HepG2 (cell line): ENCODE results near the gene NBEA. TPM values are rescaled to one million over a fixed set of nuclear protein-coding genes. Genes with fewer than 3 reads are reported as not detected.

Experiments used
- EEA1 ChIP-seq: sonication (generic); formaldehyde crosslinking; IDR thresholded peaks from 2 replicates; pipeline ENCODE4 v1.5.1; 2020; ENCODE audit warnings: mild to moderate bottlenecking, missing genetic modification reagents, borderline replicate concordance
- FOXP1 ChIP-seq, 2 experiments: fragments of 450-650 bp in 1 of 2; IDR thresholded peaks; 2 replicates each; pipeline ENCODE4 v1.6.1; 2017 to 2018; ENCODE audit warnings: antibody characterized with exemption in 1 of 2
- GLI4 ChIP-seq: sonication (generic); formaldehyde crosslinking; IDR thresholded peaks from 2 replicates; pipeline ENCODE4 v1.5.1; 2020; ENCODE audit warnings: missing genetic modification reagents, mild to moderate bottlenecking, moderate library complexity, borderline replicate concordance
- HMGA1 ChIP-seq: sonication (generic); formaldehyde crosslinking; conservative IDR thresholded peaks from 2 replicates; pipeline ENCODE4 v1.4.0; 2020; ENCODE audit warnings: missing genetic modification reagents
- MTF2 ChIP-seq: sonication (generic); formaldehyde crosslinking; IDR thresholded peaks from 2 replicates; pipeline ENCODE4 v1.5.0; 2020; ENCODE audit warnings: missing genetic modification reagents, borderline replicate concordance
- NFKB2 ChIP-seq: sonication (generic); formaldehyde crosslinking; IDR thresholded peaks from 2 replicates; pipeline ENCODE4 v1.4.0; 2020; ENCODE audit warnings: missing genetic modification reagents, borderline replicate concordance
- POLR2AphosphoS5 ChIP-seq: IDR thresholded peaks from 2 replicates; pipeline ENCODE4 v1.6.1; 2012; ENCODE audit warnings: low read depth, low read length
- RBAK ChIP-seq: sonication (generic); formaldehyde crosslinking; IDR thresholded peaks from 2 replicates; pipeline ENCODE4 v1.5.1; 2020; ENCODE audit warnings: mild to moderate bottlenecking, missing genetic modification reagents
- SOX13 ChIP-seq, 3 experiments: fragments of 450-650 bp in 1 of 3; sonication (generic) in 1 of 3; formaldehyde crosslinking in 1 of 3; IDR thresholded peaks in 2 of 3; conservative IDR thresholded peaks in 1 of 3; 2 replicates each; pipeline versions ENCODE4 v1.5.0 to v1.6.1; 2016 to 2020; ENCODE audit warnings: antibody characterized with exemption in 1 of 3, mild to moderate bottlenecking in 1 of 3, missing compliant biosample characterization in 1 of 3, missing genetic modification reagents in 1 of 3, moderate library complexity in 1 of 3
- TEAD3 ChIP-seq: optimal IDR thresholded peaks from 2 replicates; pipeline ENCODE3; 2016; ENCODE audit warnings: borderline replicate concordance
- THYN1 ChIP-seq: sonication (generic); formaldehyde crosslinking; IDR thresholded peaks from 2 replicates; pipeline ENCODE4 v1.8.1; 2023; ENCODE audit warnings: low read depth, mild to moderate bottlenecking, moderate library complexity, missing genetic modification reagents, borderline replicate concordance
- ZNF484 ChIP-seq: sonication (generic); formaldehyde crosslinking; IDR thresholded peaks from 2 replicates; pipeline ENCODE4 v1.5.1; 2020; ENCODE audit warnings: mild to moderate bottlenecking, low read depth, missing genetic modification reagents, borderline replicate concordance
- ZNF746 ChIP-seq: sonication (generic); formaldehyde crosslinking; IDR thresholded peaks from 2 replicates; pipeline ENCODE4 v1.8.0; 2022; ENCODE audit warnings: mild to moderate bottlenecking, missing genetic modification reagents
- polyA plus RNA-seq, 8 experiments: library from polyadenylated mRNA; depleted of rRNA in 3 of 8; stranded (reverse) in 7 of 8; unstranded in 1 of 8; fragments of >200 nt; fragmentation: Illumina TruSeq in 4 of 8; extraction: Trizol in 4 of 8; gene quantifications; 2 replicates each; pipeline versions ENCODE4 v1.2.1 to v1.2.3, GENCODE V29; 2011 to 2016; ENCODE audit warnings: low read depth in 4 of 8, missing spikeins in 1 of 8, mixed read lengths in 1 of 8; ENCODE audit not compliant: insufficient read depth in 1 of 8
- total RNA-seq, 5 experiments: library from RNA; depleted of rRNA; stranded (reverse); fragments of >200 nt; fragmentation: Illumina TruSeq; extraction: Trizol; gene quantifications; 2 replicates each; pipeline ENCODE4 v1.2.3, GENCODE V29; 2016; ENCODE audit warnings: low read depth in 1 of 5
- TF ChIP-seq, protein P1 (sequence below): sonication (generic); formaldehyde crosslinking; IDR thresholded peaks from 2 replicates; pipeline ENCODE4 v1.8.1; 2022; ENCODE audit warnings: low read depth, mild to moderate bottlenecking, missing genetic modification reagents
- TF ChIP-seq, protein P2 (sequence below): sonication (generic); formaldehyde crosslinking; IDR thresholded peaks from 2 replicates; pipeline ENCODE4 v1.4.0; 2020; ENCODE audit warnings: missing genetic modification reagents, borderline replicate concordance
- TF ChIP-seq, protein P3 (sequence below): sonication (generic); formaldehyde crosslinking; IDR thresholded peaks from 2 replicates; pipeline ENCODE4 v1.5.0; 2020; ENCODE audit warnings: mild to moderate bottlenecking, missing genetic modification reagents

NBEA gene
- total and polyA plus RNA-seq, 2 of the 13 experiments (the other 11 are each of a cell fraction or from before 2014, with no cell fraction given), result 2.7 to 2.8 TPM

DNA sequence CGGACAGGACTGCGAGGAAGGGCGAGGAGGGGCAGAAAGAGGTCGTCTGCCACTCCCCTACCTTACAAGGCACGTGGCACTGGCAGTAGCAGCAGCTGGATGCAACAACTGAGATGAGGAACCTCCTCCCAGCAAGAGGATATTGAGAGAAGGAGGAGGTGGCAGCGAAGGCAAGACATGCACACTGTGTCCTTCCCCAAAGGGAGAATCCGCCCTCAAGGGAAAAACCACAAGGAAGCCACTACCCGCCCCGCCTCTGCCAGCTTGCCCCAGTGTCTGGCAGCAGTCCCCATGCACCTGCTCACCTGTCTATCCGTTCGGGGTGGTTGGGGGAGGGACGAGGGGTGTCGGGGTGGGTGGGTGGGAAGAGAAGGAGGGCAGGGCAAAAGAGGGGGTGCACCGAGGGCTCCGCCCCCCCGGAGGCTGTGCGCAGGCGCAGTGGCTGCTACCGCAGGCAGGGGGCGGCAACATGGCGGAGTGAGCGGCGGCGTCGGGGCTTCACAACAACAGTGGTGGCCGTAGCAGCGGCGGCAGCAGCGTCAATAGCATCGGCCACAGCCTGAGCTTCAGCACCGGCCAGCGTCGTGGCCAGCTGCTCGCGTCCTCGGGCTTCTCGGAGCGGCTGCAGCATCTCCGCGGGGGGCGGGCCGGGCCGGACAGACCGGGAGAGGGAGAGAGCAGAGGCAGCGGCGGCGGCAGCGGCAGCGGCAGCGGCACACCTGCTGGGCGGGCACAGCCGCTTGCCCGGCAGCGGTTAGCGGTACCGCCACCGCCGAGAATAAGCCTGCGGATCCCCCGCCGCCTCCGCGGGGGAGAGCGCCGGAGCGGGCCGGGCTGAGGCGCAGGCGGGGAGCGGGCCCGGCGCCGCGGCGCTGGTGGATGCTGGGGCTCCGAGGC lies at the start of gene NBEA (continued):
- TF ChIP-seq, protein P1, sequence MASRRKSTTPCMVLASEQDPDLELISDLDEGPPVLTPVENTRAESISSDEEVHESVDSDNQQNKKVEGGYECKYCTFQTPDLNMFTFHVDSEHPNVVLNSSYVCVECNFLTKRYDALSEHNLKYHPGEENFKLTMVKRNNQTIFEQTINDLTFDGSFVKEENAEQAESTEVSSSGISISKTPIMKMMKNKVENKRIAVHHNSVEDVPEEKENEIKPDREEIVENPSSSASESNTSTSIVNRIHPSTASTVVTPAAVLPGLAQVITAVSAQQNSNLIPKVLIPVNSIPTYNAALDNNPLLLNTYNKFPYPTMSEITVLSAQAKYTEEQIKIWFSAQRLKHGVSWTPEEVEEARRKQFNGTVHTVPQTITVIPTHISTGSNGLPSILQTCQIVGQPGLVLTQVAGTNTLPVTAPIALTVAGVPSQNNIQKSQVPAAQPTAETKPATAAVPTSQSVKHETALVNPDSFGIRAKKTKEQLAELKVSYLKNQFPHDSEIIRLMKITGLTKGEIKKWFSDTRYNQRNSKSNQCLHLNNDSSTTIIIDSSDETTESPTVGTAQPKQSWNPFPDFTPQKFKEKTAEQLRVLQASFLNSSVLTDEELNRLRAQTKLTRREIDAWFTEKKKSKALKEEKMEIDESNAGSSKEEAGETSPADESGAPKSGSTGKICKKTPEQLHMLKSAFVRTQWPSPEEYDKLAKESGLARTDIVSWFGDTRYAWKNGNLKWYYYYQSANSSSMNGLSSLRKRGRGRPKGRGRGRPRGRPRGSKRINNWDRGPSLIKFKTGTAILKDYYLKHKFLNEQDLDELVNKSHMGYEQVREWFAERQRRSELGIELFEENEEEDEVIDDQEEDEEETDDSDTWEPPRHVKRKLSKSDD, result no peak
- TF ChIP-seq HMGA1 (CRISPR knock-in tag), result no peak
- TF ChIP-seq RBAK (CRISPR knock-in tag), result no peak
- TF ChIP-seq ZNF484 (CRISPR knock-in tag), result no peak
- peak; percentile 49; the same call in 1 of the 2 replicates for TF ChIP-seq NFKB2 (CRISPR knock-in tag)
- TF ChIP-seq, protein P2, sequence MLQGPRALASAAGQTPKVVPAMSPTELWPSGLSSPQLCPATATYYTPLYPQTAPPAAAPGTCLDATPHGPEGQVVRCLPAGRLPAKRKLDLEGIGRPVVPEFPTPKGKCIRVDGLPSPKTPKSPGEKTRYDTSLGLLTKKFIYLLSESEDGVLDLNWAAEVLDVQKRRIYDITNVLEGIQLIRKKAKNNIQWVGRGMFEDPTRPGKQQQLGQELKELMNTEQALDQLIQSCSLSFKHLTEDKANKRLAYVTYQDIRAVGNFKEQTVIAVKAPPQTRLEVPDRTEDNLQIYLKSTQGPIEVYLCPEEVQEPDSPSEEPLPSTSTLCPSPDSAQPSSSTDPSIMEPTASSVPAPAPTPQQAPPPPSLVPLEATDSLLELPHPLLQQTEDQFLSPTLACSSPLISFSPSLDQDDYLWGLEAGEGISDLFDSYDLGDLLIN, result peak; percentile 52; the same call in 1 of the 2 replicates
- no peak for TF ChIP-seq THYN1 (CRISPR knock-in tag)
- TF ChIP-seq POLR2AphosphoS5, result peak; percentile 28; the same call in 1 of the 2 replicates
- no peak for TF ChIP-seq SOX13 (IDR thresholded peaks at IDR 0.05)
- peak in 1 of 2 experiments; percentile 14; a peak in 1 of 4 replicates for TF ChIP-seq SOX13 (CRISPR knock-in tag; conservative IDR thresholded peaks at IDR 0.05 in 1 of 2, IDR thresholded peaks at IDR 0.05 in 1 of 2)
- TF ChIP-seq ZNF746 (CRISPR knock-in tag), result 0 out of 2 replicates have a peak, but pooled peaks have one; percentile 23
- TF ChIP-seq TEAD3, result no peak
- TF ChIP-seq, protein P3, sequence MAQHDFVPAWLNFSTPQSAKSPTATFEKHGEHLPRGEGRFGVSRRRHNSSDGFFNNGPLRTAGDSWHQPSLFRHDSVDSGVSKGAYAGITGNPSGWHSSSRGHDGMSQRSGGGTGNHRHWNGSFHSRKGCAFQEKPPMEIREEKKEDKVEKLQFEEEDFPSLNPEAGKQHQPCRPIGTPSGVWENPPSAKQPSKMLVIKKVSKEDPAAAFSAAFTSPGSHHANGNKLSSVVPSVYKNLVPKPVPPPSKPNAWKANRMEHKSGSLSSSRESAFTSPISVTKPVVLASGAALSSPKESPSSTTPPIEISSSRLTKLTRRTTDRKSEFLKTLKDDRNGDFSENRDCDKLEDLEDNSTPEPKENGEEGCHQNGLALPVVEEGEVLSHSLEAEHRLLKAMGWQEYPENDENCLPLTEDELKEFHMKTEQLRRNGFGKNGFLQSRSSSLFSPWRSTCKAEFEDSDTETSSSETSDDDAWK (CRISPR knock-in tag), result no peak
- TF ChIP-seq FOXP1 (IDR thresholded peaks at IDR 0.05), result no peak
- TF ChIP-seq FOXP1 (CRISPR knock-in tag; IDR thresholded peaks at IDR 0.05), result no peak
- peak; percentile 52; the same call in 1 of the 2 replicates for TF ChIP-seq EEA1 (CRISPR knock-in tag)
- 0 out of 2 replicates have a peak, but pooled peaks have one; percentile 4 for TF ChIP-seq MTF2
- no peak for TF ChIP-seq GLI4 (CRISPR knock-in tag)
